EH (cell line): ENCODE measurements around the gene RANBP3L.

Experiments used
- DNase-seq: peaks from one replicate; pipeline ENCODE4 v3.0.0-alpha.2; 2015; ENCODE audit warnings: low read depth

RANBP3L gene

DNA sequence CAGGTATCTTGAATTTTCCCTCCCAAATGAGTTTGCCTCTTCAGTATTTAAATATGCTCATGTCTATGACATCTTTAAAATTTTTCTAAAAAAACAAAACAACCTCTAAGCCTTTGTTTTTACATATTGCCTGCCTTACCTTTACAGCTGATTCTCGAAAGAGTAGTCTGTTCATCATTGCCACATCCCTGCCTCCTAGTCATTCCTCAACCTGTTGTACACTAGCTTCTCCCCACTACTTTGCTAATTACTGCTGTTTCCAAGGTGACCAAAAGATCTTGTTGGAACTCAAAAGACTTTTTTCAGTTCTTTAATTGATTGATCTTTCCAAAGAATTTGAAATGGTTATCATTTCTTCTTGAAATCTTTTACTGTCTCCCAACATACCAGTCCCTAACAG is 58.0 kb downstream of the RANBP3L start:
- no peak for DNase-seq

DNA sequence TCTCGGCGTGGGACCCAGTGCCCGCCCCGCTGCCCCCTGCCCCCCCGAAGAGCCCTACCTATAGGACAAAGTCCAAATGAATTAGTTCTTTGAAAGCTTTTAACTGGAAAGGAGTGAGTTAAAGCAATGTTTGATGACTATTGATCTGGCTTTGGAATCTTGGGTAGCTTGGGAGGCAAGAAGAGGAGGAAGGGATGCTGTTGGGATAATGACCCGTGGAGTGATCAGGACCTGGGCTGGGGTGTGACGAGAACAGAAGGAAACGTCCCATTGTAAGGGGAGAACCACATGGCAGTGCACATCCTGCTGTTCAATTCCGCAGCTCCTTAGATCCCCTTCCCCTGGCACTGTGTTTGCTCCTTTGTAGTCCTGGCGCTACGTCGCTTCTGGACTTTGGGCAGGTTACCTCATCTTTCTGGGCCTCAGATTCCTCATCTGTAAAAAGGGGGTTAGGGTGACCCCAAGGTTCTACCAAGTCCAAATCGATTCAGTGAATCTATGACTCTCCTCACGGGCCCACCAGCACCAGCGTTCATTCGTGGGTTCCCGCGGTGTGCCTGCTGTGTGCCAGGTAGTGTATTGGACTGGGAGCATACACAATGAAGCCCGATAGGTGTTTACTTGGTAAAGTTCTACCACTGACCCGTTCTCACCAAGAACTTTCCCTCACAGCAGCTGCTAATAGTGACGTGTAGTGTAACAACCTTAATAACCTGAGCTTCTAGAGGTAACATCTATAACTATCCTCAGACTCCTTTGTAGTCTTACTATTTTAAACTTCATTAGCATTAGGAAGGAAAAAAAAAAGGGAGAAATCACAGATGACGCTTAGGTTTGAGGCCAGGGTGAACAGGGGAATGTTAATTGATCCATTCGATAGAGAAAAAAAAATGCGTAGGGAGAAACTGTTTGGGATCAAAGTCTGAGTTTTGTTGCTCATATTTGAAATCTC is 58.9 kb downstream of the RANBP3L start:
- no peak for DNase-seq

DNA sequence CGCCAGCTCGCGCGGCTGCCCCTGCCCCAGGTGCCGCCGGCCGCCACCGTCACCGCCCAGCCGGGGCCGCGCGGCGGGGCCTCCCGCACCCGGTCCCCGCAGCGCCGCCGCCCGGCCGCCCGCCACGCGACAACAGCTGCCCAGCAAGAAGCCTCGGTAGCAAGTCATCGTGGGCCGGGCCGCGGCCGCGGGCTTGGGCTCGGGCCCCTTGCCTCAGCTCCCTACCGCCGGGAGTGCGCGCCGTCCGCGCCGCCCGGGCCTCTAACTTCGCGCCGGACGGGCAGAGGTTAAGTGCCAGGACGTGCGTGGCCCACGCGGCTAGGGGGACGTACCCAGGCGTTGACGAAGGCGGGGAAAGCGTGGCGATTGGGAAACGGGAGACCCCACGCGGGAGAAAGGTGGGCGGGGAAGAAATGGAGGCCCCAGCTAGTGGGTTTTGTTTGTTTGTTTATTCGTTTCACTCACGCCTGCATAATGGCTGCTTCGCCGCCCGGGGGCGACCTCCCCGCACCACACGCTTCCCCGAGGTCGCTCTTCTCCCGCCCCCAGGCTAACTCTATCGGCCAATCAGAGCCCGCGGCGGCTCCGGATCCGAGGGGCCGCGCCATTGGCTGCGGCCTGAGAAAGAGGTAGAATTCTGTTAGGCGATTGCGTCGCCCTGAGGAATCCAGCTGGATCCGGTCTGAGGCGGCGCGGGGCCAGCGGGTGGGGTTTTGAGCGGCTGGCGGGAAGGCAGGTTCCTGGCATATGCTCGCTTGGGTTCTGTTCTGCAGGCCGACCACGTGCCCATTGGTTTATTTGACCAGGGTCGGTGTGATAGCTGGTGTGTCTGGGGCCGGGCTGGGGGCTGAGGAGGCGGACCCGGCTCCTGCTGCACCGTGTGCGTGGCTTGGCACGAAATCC is 59.8 kb downstream of the RANBP3L start, which contains the start of gene NADK2:
TSS of gene NADK2 (minus strand) at position 295 of the 903 bp plus-strand sequence. CDS start at position 168, 127 bp downstream.
- DNase-seq, result peak; percentile 95

DNA sequence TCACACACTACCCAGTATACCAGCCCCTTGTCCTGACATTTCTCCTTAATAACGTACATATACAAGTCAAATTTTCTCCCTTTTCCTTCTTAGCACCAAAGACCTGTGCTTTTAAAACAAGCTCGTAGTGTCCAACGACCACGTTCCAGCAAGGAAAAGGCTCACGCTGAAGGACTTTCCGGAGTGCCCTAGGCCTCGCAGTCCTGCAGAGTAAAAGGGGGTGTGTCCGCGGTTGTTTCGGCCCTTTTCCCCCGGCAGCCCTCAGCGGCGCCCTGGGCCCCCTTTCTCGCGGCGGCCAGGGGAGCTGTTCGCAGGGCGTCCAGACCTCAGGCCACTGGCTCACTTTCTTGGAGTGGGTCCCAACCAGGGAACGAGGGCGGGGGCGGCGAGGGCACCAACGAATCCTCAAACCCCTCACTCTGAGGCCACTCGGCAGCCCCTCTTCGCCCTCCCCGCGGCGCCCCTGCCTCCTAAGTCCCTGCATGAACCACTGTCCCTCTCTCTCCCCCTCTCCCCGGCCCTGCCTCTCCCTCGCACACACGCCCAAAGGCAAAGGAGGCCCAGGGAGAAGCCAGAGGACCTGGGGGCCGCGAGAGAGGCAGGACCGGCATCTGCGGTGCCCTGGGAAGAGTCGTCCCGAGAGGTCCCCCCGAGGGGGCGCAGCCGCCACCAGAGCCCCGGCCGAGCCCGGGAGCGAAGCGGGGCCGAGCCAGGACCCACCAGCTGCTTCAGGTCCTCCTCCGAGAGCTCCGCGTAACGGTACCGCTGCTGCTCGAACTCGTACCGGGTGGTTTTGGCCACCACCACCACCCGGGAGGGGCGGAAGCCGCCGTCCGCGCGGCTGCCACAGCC is 60.7 kb downstream of the RANBP3L start:
- DNase-seq, result peak; percentile 74

DNA sequence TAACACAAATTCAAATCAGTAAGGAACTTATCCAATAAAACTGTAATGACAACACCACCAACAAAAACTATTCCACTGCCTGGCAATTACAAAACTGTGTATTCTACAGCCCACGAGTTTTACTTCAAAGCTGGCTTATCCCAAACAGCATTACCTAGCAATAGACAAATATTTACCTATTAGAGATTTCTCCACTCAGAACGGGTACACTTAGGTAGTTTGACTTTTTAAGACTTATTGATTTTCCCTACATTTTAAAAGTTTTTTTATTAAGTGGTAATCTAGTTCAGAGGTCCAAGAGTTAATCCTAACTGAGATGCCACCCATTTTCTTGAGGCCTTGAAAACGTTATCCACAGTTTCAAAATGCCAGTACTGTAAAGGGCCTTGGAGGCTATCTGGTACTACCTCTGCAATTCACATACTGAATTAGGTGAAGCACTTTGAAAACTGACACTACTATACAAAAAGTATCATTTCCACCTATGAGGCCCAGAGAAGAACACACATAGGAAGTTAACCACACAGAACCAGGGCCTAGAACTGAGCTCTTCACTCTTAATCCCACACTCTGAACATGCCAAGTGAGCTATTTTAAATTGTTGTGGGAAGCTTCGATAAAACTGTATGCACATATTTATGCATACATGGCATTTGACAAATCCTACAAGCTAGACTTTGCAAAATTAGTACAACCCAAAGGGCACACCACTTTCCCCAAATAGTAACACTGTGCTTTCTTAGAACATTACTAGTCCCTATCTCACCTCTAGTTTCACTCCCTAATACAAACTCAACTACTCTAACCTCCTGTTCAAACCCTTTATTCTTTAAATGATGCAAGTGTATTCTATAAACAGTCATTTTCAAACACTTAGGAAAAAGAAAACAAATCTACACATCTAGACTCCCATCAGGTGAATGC is 62.1 kb downstream of the RANBP3L start:
- no peak for DNase-seq

DNA sequence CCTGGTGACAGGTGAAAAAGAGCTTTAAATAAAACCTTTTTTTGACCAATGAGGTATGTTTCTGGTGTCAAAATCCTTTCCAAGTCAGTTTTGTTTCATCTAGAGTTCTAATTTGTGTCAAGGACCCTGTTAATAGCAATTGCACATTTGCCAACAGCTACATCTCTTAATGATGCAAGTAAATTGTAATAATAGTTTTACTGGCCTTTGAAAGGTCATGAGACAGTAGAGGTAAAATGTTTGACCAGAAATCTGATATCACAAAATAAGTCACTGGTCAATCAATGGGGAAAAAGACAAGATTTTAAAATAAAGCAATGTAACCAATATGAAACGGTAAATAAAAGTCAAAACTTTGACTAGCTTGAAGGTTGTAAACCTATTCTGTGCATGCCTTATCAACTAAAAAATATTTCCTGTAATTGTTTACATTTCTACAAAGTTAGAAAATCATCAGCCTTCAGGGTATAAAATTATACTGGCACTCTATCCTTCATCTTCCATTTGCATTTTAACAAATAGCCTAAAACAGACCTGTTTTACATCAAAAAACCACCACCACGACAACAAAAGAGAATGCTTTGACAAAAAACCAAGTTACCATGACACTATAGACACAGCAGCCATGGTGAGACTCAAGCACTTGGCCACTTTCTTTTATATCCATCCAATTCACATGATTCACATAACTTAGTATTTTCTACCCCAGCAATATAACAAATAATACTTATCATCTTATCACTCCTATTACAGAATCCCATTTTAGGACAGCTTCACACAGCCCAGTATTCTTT is 63.0 kb downstream of the RANBP3L start:
- no peak for DNase-seq

DNA sequence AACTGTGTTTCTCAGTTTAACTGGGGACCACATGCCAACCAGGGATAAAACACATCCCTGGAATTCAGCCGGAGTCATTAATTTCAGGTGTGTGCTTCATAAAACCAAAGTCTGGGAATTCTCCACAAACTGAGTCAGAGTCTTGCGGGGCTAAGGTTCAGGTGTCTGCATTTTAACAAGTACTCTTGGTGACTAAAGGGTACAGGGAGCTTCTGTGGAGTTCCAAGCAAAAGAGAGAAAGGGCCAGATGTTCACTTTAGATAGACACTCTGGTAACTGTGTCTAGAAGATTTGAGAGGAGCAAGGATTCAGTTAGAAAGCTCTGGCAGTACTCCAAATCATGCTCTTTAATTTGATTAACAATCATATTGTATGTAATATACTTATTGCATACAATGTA is 64.0 kb downstream of the RANBP3L start:
- no peak for DNase-seq

DNA sequence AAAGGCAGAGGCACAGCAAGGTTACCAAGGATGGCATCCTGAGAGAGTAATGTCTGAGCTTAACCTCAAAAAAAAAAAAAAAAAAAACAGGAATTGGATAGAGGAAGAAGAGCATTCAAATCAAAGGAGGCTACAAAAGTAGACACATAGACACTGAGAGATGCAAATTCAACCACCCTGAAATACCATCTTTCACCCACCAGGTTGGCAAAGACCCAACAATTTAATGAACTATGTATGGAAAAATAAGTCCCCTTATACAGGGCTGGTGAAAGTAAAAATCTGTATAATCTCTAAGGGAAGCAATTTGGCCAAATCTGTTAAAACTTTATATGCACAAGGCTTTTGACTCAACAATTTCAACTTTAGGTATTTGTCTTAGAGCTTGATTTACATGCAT is 64.9 kb downstream of the RANBP3L start:
- DNase-seq, result no peak

DNA sequence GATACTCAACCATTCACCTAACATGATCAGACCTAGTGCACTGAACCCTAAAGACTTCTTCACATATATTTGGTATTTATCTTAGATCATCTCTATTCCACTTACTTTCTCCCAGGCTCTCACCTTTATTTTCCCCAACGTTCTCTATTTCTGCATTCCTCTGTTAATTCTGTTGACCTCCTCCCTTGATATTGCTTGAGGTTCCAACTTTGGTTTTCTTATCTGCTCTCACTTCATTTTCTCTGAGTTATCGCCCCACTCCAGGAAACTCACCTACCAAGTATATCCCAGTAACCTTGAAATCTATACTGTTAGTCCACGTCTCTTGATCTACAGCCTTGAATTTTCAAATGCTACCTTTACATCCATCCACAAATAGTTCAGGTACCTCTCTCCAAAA is 69.2 kb downstream of the RANBP3L start:
- DNase-seq, result no peak

DNA sequence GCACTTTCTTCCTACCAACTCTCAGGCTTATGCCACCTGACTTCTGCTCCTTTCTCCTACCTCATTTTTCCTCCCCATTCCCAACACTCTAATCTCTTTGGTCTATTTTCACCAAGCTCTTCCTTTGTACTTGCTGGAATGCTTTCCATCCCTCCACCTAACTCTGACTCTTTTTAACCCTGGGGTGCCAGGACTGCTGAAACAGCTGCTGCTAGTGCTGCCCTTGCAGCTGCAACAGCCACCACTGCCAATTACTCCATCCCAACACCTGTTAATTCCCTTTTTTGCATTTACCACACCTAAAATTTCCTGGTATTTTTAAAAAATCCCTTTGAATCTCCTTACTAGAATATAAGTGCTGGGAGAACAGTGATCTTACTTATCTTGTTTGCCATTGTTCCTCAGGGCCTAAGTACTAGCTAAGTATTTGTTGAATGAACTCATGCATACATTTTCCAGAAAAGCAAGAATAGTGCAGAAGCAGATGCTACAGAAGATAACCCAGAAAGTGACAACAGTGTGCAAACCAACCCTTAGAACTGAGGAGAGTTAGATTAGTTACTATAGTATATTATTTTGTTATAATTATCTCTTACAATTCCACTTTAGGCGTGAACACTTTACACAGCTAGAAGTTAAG is 71.4 kb downstream of the RANBP3L start:
- no peak for DNase-seq

DNA sequence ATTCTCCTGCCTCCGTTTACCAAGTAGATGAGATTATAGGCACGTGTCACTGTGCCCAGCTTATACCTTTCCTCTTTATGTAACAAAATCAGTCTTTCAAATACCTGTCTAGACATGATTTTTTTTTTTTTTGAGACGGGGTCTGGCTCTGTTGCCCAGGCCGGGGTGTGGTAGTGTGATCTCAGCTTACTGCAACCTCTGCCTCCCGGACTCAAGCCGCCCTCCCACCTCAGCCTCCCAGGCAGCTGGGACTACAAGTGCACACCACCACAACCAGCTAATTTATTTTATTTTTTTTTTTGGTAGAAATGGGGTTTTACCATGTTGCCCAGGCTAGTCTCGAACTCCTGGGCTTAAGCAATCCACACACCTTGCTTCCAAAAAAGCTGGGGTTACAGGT is 73.2 kb downstream of the RANBP3L start:
- no peak for DNase-seq

DNA sequence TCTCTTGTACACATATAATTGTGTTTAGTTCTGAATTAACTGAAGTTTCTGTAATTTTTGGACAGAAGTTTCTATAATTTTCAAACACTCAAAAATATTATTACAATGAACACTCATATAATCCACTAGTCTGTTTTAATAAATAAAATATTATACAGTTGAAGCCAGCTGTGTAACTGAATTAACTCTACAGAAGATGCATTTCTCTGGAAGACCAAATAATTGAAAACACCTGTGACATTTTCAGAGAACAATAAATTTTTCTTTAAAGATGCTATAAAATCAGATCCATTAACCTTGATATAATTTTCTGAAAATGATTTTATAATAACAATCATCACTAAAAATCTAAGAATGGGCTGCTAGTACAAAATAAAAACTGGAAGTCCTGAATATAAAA is 74.7 kb downstream of the RANBP3L start:
- DNase-seq, result no peak

DNA sequence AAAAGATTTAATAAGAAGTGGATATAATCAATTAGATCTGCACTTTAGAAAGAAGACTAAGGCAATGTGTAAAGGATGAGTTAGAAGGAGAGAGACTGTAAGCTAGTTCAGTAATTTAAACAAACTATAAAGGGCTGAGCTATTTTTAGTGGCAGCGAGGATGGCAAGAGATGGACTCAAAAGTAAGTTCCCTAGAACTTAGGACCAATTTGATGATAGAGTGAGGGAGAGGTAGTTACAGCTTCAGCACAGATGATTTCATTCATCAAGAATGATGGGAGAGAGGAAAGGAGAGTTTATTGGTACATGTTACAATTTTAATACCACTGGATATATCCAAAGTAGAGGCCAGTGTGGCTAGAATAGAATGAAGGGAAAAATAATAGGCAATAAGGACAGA is 79.1 kb downstream of the RANBP3L start:
- DNase-seq, result peak; percentile 65

DNA sequence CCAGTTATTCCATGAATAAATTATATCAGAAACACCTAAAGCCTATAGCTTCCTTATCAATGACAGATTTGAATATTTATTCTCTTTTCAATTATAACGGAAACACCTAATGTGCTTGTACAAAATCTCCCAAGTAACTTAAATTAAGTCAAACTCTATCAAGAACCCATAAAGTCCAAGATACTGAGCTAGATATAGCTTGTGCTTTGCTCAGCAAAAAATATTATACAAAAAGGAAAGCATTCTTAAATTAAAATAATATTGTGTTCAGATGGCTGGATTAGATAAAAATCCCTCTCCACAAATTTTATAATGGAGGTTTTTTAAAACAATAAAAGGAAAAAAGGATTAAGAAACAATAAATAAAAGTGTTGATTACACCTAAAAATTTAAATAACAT is 83.7 kb downstream of the RANBP3L start:
- no peak for DNase-seq

DNA sequence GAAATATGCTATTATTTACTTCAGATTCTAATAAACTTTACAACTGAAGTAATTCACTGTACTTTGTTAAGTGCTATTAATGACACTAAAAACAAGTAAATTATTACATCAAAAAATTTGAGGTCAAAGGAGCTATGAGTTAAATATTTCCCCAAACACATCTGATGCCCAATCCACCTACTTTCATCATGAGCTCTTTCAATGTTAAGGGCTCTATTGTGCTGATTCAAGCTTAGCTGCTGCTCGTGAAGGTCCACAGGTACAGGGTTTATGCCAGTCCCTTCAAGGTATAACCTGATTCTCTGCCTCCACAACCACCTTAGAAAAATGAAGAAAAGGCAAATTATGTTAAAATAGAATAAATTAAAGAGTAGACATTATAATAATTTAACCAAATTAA is 84.1 kb downstream of the RANBP3L start:
- DNase-seq, result no peak

DNA sequence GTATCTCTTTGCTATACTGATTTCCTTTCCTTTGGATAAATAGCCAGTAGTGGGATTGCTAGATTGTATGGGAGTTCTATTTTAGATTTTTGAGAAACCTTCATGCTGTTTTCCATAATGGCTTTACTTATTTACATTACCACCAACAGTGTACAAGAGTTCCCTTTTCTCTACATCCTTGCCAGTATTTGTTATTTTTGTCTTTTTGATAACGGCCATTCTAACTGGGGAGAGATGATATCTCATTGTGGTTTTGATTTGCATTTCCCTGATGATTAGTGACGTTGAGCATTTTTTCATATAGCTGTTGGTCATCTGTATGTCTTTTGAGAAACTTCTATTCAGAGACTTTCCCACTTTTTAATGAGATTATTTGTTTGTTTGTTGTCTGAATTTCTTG is 85.8 kb downstream of the RANBP3L start:
- DNase-seq, result no peak

DNA sequence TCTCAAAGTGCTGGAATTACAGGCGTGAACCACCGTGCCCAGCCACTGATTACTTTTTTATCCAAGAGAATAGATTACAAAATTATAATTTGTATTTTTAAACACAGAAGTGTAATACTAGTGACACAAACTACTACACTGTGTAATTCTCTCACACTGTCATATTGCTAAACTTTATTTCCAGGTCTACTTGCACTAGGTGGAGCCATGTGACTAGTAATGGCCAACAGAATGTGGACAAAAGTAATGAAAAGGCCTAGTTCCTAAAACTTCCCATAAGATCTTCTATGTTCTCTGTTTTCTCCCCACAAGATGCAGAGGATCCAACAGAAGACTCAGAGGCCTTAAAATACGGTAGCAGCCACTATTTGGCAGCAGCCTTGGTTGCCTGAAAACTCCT is 87.3 kb downstream of the RANBP3L start:
- no peak for DNase-seq

DNA sequence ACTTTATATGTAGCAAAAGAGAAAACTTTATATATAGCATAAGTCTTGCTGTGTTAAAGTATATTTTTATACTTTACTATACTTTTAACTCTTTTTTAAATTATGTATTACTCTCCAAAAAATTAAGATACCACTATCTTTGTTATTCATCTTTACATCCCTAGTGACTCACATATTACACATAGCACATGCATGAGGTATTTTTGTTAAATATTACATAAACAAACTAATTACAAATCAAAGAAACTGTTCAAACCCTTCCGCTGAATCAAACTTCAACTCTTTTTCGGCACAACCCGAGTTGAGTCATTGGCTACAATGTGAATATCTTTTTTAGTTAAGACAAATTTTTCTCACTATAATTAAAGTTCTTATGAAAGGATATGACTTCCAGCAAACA is 92.0 kb downstream of the RANBP3L start:
- peak; percentile 39 for DNase-seq

DNA sequence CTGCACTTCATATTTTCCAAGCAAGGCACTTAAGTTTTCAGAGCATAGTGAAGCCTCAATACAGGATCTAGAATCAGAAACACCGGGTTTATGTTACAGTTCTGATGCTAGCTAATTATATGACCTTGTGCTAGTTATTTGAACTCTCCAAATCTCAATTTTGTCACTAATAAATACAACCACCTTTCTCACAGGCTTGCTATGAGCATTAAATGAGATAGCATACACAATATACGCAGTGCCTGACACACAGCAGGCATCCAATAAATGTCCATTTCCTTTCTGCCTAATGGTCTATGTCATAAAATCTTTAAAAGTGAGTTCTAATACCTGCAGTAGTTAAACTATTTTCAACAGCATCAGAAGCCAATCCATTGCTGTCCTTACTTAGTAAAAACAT is 92.9 kb downstream of the RANBP3L start:
- DNase-seq, result no peak
